ENCODE measurements around the gene CLEC16A. TPM values are rescaled to one million over a fixed set of nuclear protein-coding genes. Genes with fewer than 3 reads are reported as not detected.

The CLEC16A gene
- total and polyA plus RNA-seq, 9 of the 15 experiments (the other 6 are each of a cell fraction or from before 2014, with no cell fraction given): 1.00 to 22.3 (median 10.0) TPM

DNA sequence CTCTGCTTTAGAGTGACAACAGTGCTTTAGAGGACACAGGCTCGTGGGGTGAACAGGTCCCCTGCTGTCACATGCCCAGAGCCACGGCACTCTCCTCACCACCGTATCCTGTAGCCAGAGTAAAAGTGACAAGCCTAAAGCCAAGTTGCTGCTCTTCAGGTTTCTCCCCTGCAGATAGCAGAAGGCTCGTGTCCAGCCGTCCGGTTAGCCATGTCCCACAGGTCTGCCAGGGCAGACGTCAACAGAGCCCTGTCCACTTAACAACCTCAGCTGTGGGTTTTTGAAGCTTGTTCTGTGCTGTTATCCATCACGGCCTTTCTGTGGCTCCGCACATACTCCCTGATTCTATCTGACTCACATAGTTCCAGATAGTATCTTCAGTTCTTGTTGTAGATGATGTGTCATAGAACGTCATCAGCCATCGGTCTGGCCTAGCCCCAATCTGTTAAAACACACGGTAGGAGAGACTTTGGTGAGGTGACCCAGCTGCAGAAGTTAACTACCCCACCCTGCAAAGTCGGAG is 211.0 kb downstream of the CLEC16A start (continued):
- TF ChIP-seq, protein P1, sequence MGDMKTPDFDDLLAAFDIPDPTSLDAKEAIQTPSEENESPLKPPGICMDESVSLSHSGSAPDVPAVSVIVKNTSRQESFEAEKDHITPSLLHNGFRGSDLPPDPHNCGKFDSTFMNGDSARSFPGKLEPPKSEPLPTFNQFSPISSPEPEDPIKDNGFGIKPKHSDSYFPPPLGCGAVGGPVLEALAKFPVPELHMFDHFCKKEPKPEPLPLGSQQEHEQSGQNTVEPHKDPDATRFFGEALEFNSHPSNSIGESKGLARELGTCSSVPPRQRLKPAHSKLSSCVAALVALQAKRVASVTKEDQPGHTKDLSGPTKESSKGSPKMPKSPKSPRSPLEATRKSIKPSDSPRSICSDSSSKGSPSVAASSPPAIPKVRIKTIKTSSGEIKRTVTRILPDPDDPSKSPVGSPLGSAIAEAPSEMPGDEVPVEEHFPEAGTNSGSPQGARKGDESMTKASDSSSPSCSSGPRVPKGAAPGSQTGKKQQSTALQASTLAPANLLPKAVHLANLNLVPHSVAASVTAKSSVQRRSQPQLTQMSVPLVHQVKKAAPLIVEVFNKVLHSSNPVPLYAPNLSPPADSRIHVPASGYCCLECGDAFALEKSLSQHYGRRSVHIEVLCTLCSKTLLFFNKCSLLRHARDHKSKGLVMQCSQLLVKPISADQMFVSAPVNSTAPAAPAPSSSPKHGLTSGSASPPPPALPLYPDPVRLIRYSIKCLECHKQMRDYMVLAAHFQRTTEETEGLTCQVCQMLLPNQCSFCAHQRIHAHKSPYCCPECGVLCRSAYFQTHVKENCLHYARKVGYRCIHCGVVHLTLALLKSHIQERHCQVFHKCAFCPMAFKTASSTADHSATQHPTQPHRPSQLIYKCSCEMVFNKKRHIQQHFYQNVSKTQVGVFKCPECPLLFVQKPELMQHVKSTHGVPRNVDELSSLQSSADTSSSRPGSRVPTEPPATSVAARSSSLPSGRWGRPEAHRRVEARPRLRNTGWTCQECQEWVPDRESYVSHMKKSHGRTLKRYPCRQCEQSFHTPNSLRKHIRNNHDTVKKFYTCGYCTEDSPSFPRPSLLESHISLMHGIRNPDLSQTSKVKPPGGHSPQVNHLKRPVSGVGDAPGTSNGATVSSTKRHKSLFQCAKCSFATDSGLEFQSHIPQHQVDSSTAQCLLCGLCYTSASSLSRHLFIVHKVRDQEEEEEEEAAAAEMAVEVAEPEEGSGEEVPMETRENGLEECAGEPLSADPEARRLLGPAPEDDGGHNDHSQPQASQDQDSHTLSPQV (IDR thresholded peaks at IDR 0.05): peak; percentile 55; the same call in 1 of the 2 replicates
- TF ChIP-seq ZNF398 (CRISPR knock-in tag; IDR thresholded peaks at IDR 0.05) (no peak), CREM (IDR thresholded peaks at IDR 0.05; ENCODE audit: low read depth) (peak; percentile 82), ATF1 (CRISPR knock-in tag; IDR thresholded peaks at IDR 0.05) (no peak), ATF1 (tag; IDR thresholded peaks at IDR 0.05) (peak; percentile 87), SOX6 (IDR thresholded peaks at IDR 0.05) (peak; percentile 45; the same call in 1 of the 2 replicates), RCOR1 (IDR thresholded peaks at IDR 0.05; ENCODE audit: borderline replicate concordance in 1 of 2, low read depth in 2 of 2, low read length in 2 of 2) (peak in 1 of 2 experiments; percentile 80; a peak in 1 of 4 replicates), PKNOX1 (IDR thresholded peaks at IDR 0.05) (peak; percentile 36; the same call in 1 of the 2 replicates), ZZZ3 (IDR thresholded peaks at IDR 0.05) (no peak), CCAR2 (IDR thresholded peaks at IDR 0.05; ENCODE audit: low read depth, low read length) (no peak), ELF2 (CRISPR knock-in tag; IDR thresholded peaks at IDR 0.05) (no peak), ESRRA (IDR thresholded peaks at IDR 0.05; ENCODE audit: borderline replicate concordance, low read depth) (0 out of 2 replicates have a peak, but pooled peaks have one; percentile 12), DPF2 (IDR thresholded peaks at IDR 0.05) (0 out of 2 replicates have a peak, but pooled peaks have one; percentile 29), NR2F6 (CRISPR knock-in tag; IDR thresholded peaks at IDR 0.05) (no peak), CBFA2T3 (IDR thresholded peaks at IDR 0.05) (peak; percentile 62), OTX1 (CRISPR knock-in tag; IDR thresholded peaks at IDR 0.05) (no peak), KLF16 (IDR thresholded peaks at IDR 0.05) (0 out of 2 replicates have a peak, but pooled peaks have one; percentile 25)
- TF ChIP-seq, protein P2, sequence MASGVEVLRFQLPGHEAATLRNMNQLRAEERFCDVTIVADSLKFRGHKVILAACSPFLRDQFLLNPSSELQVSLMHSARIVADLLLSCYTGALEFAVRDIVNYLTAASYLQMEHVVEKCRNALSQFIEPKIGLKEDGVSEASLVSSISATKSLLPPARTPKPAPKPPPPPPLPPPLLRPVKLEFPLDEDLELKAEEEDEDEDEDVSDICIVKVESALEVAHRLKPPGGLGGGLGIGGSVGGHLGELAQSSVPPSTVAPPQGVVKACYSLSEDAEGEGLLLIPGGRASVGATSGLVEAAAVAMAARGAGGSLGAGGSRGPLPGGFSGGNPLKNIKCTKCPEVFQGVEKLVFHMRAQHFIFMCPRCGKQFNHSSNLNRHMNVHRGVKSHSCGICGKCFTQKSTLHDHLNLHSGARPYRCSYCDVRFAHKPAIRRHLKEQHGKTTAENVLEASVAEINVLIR (CRISPR knock-in tag; IDR thresholded peaks at IDR 0.05): peak; percentile 38; the same call in 1 of the 2 replicates
- TF ChIP-seq, protein P3, sequence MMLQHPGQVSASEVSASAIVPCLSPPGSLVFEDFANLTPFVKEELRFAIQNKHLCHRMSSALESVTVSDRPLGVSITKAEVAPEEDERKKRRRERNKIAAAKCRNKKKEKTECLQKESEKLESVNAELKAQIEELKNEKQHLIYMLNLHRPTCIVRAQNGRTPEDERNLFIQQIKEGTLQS (IDR thresholded peaks at IDR 0.05): peak; percentile 72; the same call in 1 of the 2 replicates
- TF ChIP-seq, protein P3 (CRISPR knock-in tag; conservative IDR thresholded peaks at IDR 0.05): no peak
- TF ChIP-seq, protein P4, sequence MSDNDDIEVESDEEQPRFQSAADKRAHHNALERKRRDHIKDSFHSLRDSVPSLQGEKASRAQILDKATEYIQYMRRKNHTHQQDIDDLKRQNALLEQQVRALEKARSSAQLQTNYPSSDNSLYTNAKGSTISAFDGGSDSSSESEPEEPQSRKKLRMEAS (CRISPR knock-in tag; IDR thresholded peaks at IDR 0.05): 0 out of 2 replicates have a peak, but pooled peaks have one; percentile 8

Data from K562 (cell line).